Stimulated activated CD8-positive, alpha-beta memory T cell treated with anti-CD3 and anti-CD28 coated beads, Interleukin-4, amount 100 ng/mL, for 4 hours (primary cell): Measurements from ENCODE around the gene ADPRS.
A peak's percentile ranks its signal among the peaks of the same experiment; 100 is the strongest.

Experiments
- DNase-seq, 2 donors: peaks; one replicate each; pipeline ENCODE4 v3.0.0-alpha.2; 2020; ENCODE audit warnings: low read depth in 2 of 2, low spot score in 1 of 2

ADPRS gene, protein sequence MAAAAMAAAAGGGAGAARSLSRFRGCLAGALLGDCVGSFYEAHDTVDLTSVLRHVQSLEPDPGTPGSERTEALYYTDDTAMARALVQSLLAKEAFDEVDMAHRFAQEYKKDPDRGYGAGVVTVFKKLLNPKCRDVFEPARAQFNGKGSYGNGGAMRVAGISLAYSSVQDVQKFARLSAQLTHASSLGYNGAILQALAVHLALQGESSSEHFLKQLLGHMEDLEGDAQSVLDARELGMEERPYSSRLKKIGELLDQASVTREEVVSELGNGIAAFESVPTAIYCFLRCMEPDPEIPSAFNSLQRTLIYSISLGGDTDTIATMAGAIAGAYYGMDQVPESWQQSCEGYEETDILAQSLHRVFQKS

GRCh38 chr1:36088577-36089392 is at the start of gene ADPRS:
Gene ADPRS (plus strand): TSS chr1:36088892. CDS start chr1:36088905, 13 bp downstream.
- DNase-seq, result peak; percentile 77 to 84

GRCh38 chr1:36040238-36040637 is 48.5 kb upstream of the ADPRS start:
- DNase-seq, result no peak

DNA sequence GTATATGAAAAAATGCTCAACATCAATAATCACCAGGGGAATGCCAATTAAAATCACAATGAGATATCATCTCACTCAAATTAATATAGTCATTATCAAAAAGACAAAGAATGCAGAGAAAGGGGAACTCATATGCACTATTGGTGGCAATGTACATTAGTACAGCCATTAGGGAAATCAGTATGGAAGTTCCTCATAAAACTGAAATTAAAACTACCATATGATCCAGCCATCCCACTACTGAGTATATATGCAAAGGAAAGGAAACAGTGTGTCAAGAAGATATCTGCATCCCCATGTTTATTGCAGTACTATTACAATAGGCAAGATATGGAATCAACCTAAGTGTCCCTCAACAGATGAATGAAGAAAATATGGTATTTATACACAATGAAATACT is 36.9 kb upstream of the ADPRS start:
- DNase-seq, result no peak

- DNase-seq, result no peak
These were observed 34.7 kb upstream of the ADPRS start for GRCh38 chr1:36053978-36054377.

GRCh38 chr1:36055706-36056105 is 33.0 kb upstream of the ADPRS start:
- DNase-seq, result no peak

DNA sequence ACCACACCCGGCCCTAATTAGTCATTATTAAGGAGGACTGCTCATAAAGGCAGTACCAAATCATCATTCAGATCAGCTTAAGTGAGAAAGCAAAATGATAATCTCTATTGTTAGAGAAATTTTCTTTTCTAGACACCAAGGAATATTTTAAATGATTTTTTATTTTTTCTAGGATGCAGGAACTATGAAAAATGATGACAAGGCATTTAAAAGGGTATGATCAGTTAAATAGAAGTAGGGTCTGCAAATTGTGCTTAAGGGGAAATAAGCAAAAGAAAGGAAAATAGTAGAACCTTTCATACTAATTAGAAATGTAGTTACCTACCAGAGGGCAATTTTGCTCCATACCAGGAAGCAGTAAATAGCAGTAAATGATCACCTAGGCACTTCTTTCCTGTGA is 26.4 kb upstream of the ADPRS start:
- DNase-seq, result no peak

DNA sequence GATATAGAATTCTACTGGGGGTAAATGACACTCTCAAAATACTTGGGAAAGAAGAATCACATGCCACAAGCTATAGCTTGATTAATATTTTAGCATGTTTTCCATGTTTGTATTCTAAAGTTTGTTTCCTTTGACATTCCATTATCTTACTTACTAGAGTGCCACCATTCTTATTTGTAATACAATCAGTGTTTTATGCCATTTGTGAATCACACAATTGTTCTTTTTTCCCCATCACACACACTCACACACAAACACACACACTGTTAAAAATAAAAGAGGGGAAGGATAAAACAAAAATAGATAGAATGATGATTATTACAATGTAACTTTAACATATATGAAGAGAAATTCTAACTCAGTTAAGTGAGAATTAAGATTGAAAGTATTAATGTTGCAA is 20.8 kb upstream of the ADPRS start:
- no peak for DNase-seq

- DNase-seq, result no peak
These were observed 19.8 kb upstream of the ADPRS start for GRCh38 chr1:36068866-36069265.

- DNase-seq, result no peak
These were observed 18.3 kb upstream of the ADPRS start for GRCh38 chr1:36070349-36070748.

GRCh38 chr1:36076979-36077573 is 11.6 kb upstream of the ADPRS start:
- no peak for DNase-seq

- DNase-seq, result no peak
These were observed 8.5 kb upstream of the ADPRS start for GRCh38 chr1:36080236-36080635.

DNA sequence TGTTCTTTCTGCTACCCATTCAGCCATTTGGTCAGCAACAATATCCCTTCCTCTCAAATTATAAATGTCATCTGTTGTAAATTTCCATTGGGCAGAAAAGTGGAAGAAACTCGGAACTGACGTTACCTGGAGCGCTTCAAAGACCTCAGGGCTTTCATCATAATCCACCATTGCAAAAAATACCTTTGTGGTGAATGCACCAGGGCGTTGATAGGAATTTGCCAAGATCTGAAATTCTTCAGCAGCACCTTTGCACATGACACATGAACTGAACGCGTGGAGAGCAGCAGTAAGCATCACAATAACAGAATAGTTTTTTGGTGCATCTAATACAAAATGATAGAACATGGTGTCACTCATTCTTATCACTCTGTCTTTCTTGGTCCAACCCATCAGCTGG is 7.9 kb upstream of the ADPRS start:
- no peak for DNase-seq

DNA sequence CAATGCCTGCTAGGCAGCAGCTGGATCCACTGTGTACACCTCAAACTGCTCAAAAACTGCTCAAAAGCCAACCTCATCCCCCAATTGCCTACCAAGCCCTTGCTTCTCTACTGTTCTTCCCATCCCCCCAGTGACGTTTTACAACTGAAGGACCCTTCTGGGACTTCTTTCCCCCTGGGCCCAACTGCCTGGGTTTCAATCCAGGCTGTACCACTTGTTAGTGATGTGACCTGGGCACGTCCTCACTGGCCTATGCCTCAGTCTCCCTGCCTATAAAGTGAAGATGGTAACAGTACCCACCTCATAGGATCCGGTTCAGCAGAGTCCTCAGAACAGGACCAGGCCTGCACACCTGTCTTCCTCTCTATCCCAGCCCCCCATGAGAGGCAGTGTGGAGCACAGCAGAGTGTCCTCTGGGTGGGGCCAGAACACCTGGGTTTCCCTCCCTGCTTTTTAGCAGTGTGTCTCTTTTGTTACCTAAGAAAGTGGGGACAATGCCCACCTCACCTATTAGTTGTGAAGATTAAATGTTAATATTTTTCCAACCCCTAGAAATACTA is 6.7 kb upstream of the ADPRS start:
- no peak for DNase-seq

DNA sequence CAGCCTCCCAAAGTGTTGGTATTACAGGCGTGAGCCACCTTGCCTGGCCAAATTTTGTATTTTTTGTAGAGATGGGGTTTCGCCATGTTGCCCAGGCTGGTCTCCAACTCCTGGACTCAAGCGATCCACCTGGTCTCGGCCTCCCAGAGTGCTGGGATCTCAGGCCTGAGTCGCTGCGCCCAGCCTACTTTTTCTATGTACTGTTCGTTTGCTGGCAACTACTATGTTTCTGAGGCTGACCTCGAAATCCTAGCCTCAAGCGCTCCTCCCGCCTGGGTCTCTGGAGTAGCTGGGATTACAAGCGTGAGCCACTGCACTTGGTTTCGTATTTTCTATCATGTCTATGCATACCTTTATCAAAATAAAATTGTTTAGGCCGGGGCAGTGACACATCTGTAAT is 5.5 kb upstream of the ADPRS start:
- no peak for DNase-seq

GRCh38 chr1:36083635-36084496 is 4.8 kb upstream of the ADPRS start, which contains the start of gene TEKT2:
Gene TEKT2 (plus strand): TSS chr1:36084094. CDS start chr1:36084922, 828 bp downstream.
- DNase-seq, result no peak

GRCh38 chr1:36084497-36085115 is 4.1 kb upstream of the ADPRS start:
- DNase-seq, result no peak

- no peak for DNase-seq
These were observed 3.6 kb upstream of the ADPRS start for GRCh38 chr1:36085126-36085525.

- DNase-seq, result no peak
These were observed 2.8 kb upstream of the ADPRS start for GRCh38 chr1:36085686-36086526.

- no peak for DNase-seq
These were observed 2.0 kb upstream of the ADPRS start for GRCh38 chr1:36086529-36087232.
